HEK293 (cell line): Measurements from ENCODE around the gene YARS2.

ENCODE experiments used
- CTCF ChIA-PET: fragments of 350-600 bp; formaldehyde crosslinking; extraction: SDS; loops from one replicate; lab custom pipeline; 2021; ENCODE audit warnings: antibody characterized with exemption; lab: Yijun Ruan, JAX
- POLR2A ChIA-PET: fragments of 300-600 bp; formaldehyde crosslinking; extraction: SDS; loops from one replicate; lab custom pipeline; 2020; ENCODE audit warnings: antibody characterized with exemption, inconsistent platforms; lab: Yijun Ruan, JAX
- H3K27ac ChIP-seq: fragments of 200-500 bp; sonication (Bioruptor generic); 2 replicates; pipeline ENCODE4 v1.5.1; 2014; ENCODE audit warnings: low read depth, low read length, control low read depth, inconsistent platforms; ENCODE audit errors: extremely low read depth
- H3K36me3 ChIP-seq, 2 experiments: fragments of 200-500 bp in 1 of 2; sonication (Bioruptor generic) in 1 of 2; 1 replicate in 1 of 2; 2 replicates in 1 of 2; pipeline ENCODE4 v1.5.1; 2014 to 2017; ENCODE audit warnings: inconsistent platforms in 2 of 2, low read length in 2 of 2; ENCODE audit not compliant: control insufficient read depth in 2 of 2, insufficient read depth in 1 of 2
- H3K4me1 ChIP-seq: fragments of 200-500 bp; sonication (Bioruptor generic); 2 replicates; pipeline ENCODE4 v1.5.1; 2014; ENCODE audit warnings: mild to moderate bottlenecking, low read length, inconsistent platforms; ENCODE audit not compliant: control insufficient read depth, insufficient read depth
- H3K4me3 ChIP-seq: 2 replicates; pipeline ENCODE4 v1.5.1; 2011; ENCODE audit warnings: low read depth, mild to moderate bottlenecking, control low read depth, low read length, moderate library complexity
- H3K9me3 ChIP-seq: fragments of 200-500 bp; sonication (Bioruptor generic); 2 replicates; pipeline ENCODE4 v1.5.1; 2014; ENCODE audit warnings: low read depth, low read length, inconsistent platforms; ENCODE audit not compliant: control insufficient read depth, insufficient read depth
- FEZF1 ChIP-seq: fragments of 450-650 bp; formaldehyde crosslinking; IDR thresholded peaks from 2 replicates; pipeline ENCODE4 v1.5.1; 2016; ENCODE audit warnings: missing biosample characterization, missing genetic modification characterization
- IKZF3 ChIP-seq: fragments of 450-650 bp; IDR thresholded peaks from 2 replicates; pipeline ENCODE4 v1.5.0; 2018; ENCODE audit warnings: missing biosample characterization, mild to moderate bottlenecking, missing genetic modification characterization, moderate library complexity
- KLF1 ChIP-seq: fragments of 450-650 bp; formaldehyde crosslinking; IDR thresholded peaks from 2 replicates; pipeline ENCODE4 v1.5.1; 2016; ENCODE audit warnings: missing biosample characterization, missing genetic modification characterization
- SCRT1 ChIP-seq: fragments of 450-650 bp; formaldehyde crosslinking; IDR thresholded peaks from 2 replicates; pipeline ENCODE4 v1.5.1; 2016; ENCODE audit warnings: missing biosample characterization, missing genetic modification characterization, borderline replicate concordance
- SCRT2 ChIP-seq: fragments of 450-650 bp; formaldehyde crosslinking; IDR thresholded peaks from 2 replicates; pipeline ENCODE4 v1.5.1; 2016; ENCODE audit warnings: missing biosample characterization, missing genetic modification characterization
- SP7 ChIP-seq: fragments of 450-650 bp; formaldehyde crosslinking; IDR thresholded peaks from 2 replicates; pipeline ENCODE4 v1.5.1; 2016; ENCODE audit warnings: missing biosample characterization, missing genetic modification characterization
- ZBTB17 ChIP-seq: fragments of 450-650 bp; formaldehyde crosslinking; IDR thresholded peaks from 2 replicates; pipeline ENCODE4 v1.5.1; 2016; ENCODE audit warnings: missing biosample characterization, missing genetic modification characterization
- ZBTB20 ChIP-seq: fragments of 450-650 bp; formaldehyde crosslinking; IDR thresholded peaks from 2 replicates; pipeline ENCODE4 v1.5.1; 2016; ENCODE audit warnings: missing biosample characterization, missing genetic modification characterization
- ZBTB21 ChIP-seq: fragments of 450-650 bp; formaldehyde crosslinking; IDR thresholded peaks from 2 replicates; pipeline ENCODE4 v1.5.1; 2017; ENCODE audit warnings: missing biosample characterization, missing genetic modification characterization
- ZFHX2 ChIP-seq: fragments of 450-650 bp; formaldehyde crosslinking; conservative IDR thresholded peaks from 2 replicates; pipeline ENCODE4 v1.5.1; 2016; ENCODE audit warnings: missing biosample characterization, missing genetic modification characterization
- ZNF10 ChIP-seq: fragments of 450-650 bp; formaldehyde crosslinking; IDR thresholded peaks from 2 replicates; pipeline ENCODE4 v1.5.1; 2017; ENCODE audit warnings: missing biosample characterization, missing genetic modification characterization
- ZNF221 ChIP-seq: fragments of 450-650 bp; formaldehyde crosslinking; IDR thresholded peaks from 2 replicates; pipeline ENCODE4 v1.5.1; 2017; ENCODE audit warnings: missing biosample characterization, missing genetic modification characterization, borderline replicate concordance
- ZNF48 ChIP-seq: fragments of 450-650 bp; formaldehyde crosslinking; IDR thresholded peaks from 2 replicates; pipeline ENCODE4 v1.5.1; 2016; ENCODE audit warnings: missing biosample characterization, missing genetic modification characterization
- ZNF623 ChIP-seq: fragments of 450-650 bp; formaldehyde crosslinking; IDR thresholded peaks from 2 replicates; pipeline ENCODE4 v1.5.1; 2016; ENCODE audit warnings: missing biosample characterization, missing genetic modification characterization
- ZNF777 ChIP-seq: fragments of 450-650 bp; formaldehyde crosslinking; IDR thresholded peaks from 2 replicates; pipeline ENCODE4 v1.5.1; 2017; ENCODE audit warnings: missing biosample characterization, missing genetic modification characterization, borderline replicate concordance
- ZNF843 ChIP-seq: fragments of 450-650 bp; formaldehyde crosslinking; IDR thresholded peaks from 2 replicates; pipeline ENCODE4 v1.5.1; 2016; ENCODE audit warnings: missing biosample characterization, missing genetic modification characterization
- TF ChIP-seq, protein P1 (sequence below): fragments of 450-650 bp; formaldehyde crosslinking; IDR thresholded peaks from 2 replicates; pipeline ENCODE4 v1.5.1; 2016; ENCODE audit warnings: missing biosample characterization, missing genetic modification characterization
- TF ChIP-seq, protein P2 (sequence below): fragments of 450-650 bp; formaldehyde crosslinking; IDR thresholded peaks from 2 replicates; pipeline ENCODE4 v1.5.1; 2017; ENCODE audit warnings: missing biosample characterization, missing genetic modification characterization

The YARS2 gene

DNA sequence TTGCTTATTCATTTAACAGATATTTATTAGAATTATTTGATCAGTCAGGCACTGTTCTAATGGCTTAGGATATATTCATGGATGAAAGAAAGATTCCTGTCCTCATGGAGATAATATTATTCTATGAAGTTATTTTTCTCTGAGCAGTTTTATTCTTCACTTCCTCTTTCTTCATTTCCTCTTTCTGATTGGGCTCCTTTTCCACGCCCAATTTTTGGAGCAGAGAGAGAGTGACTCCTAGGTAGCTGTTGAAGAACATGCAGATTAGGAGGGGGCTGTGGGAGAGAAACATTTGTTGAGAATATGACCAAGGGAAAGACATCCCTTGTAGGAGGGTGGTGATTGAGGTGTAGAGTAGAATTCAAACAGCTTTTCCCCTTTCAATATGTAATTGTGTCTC lies 6.0 kb upstream of the YARS2 start (continued):
- TF ChIP-seq, protein P1, sequence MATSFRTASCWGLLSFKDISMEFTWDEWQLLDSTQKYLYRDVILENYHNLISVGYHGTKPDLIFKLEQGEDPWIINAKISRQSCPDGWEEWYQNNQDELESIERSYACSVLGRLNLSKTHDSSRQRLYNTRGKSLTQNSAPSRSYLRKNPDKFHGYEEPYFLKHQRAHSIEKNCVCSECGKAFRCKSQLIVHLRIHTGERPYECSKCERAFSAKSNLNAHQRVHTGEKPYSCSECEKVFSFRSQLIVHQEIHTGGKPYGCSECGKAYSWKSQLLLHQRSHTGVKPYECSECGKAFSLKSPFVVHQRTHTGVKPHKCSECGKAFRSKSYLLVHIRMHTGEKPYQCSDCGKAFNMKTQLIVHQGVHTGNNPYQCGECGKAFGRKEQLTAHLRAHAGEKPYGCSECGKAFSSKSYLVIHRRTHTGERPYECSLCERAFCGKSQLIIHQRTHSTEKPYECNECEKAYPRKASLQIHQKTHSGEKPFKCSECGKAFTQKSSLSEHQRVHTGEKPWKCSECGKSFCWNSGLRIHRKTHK (tag by site-specific recombination), result no peak
- TF ChIP-seq ZNF48 (no peak), ZBTB17 (no peak), ZNF777 (tag by site-specific recombination) (no peak), KLF1 (tag by site-specific recombination) (no peak), ZFHX2 (no peak)
- TF ChIP-seq, all 188 proteins: peak for 0

DNA sequence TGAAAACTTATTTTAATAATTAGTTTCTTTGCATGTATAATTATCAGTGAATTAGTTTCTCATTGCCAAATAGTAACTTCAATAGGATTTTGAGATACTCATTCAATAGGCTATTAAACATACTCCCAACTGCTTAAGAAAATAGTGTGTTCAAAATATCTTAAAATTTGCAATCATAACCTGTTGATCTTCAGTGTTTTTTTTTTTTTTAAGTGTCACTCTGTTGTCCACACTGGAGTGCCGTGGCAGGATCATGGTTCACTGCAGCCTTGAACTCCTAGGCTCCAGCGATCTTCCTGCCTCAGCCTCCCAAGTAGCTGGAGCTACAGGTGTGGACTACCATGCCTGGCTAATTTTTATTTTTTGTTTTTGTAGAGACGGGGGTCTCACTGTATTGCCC lies 1.5 kb upstream of the YARS2 start:
- H3K36me3 ChIP-seq, result peaks cover 13 to 21% of the 10 kb centered on the region in 2 experiments
- CTCF ChIA-PET, result interaction anchor here (0.6 to 4.2 kb wide), 8 partner anchors 14 to 1717 kb away, joined by 3 to 66 read pairs (median 6); partner anchors contain the start of gene ALG10
- H3K4me3 ChIP-seq, result no peak overlapping the region
- H3K9me3 ChIP-seq, result no peaks in the 10 kb centered on the region
- H3K4me1 ChIP-seq, result peaks cover 2% of the 10 kb centered on the region; the same call in 1 of the 2 replicates
- TF ChIP-seq IKZF3 (tag by site-specific recombination) (no peak), SCRT1 (peak; percentile 64; the same call in 1 of the 2 replicates), SCRT2 (tag by site-specific recombination) (peak; percentile 82)
- POLR2A ChIA-PET, result interaction anchor here (2.6 kb wide), 1 partner anchor 1265 kb away, joined by 19 read pairs; the partner anchor contains the start of gene ALG10
- H3K27ac ChIP-seq, result no peak overlapping the region

DNA sequence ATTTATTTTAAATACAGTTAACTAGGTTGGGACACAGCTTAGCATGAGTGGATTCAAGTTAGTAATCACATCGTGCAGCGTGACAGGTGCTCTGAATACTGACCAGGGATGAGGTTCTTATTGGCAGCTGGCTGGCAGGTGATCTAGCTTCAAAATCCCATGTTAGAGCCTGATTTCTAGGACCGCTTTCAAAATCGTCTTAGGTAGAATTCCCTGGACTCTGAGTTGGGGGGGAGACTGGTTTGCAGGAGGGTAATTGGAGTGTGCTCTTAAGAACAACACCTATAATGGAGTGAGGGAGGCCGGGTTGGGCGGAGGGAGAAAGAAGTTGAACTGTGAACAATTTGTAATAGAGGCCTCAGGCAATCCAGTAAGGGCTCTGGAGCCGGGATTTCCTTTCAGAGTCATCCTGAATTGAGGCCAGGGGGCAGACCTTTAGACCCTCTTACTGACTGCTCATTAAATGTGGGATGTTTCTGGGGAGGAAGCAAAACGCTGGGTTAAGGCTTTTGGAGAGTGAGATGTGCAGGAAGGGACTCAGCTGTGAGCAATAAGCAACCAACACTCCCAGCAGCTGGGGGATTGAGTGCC lies 874 bp upstream of the YARS2 start:
- Histone ChIP-seq H3K4me1 (peaks cover 2% of the 10 kb centered on the region; the same call in 1 of the 2 replicates), H3K4me3 (no peak overlapping the region), H3K36me3 (peaks cover 13 to 27% of the 10 kb centered on the region in 2 experiments), H3K27ac (no peak overlapping the region; the same call in 1 of the 2 replicates), H3K9me3 (no peaks in the 10 kb centered on the region)
- TF ChIP-seq, protein P2, sequence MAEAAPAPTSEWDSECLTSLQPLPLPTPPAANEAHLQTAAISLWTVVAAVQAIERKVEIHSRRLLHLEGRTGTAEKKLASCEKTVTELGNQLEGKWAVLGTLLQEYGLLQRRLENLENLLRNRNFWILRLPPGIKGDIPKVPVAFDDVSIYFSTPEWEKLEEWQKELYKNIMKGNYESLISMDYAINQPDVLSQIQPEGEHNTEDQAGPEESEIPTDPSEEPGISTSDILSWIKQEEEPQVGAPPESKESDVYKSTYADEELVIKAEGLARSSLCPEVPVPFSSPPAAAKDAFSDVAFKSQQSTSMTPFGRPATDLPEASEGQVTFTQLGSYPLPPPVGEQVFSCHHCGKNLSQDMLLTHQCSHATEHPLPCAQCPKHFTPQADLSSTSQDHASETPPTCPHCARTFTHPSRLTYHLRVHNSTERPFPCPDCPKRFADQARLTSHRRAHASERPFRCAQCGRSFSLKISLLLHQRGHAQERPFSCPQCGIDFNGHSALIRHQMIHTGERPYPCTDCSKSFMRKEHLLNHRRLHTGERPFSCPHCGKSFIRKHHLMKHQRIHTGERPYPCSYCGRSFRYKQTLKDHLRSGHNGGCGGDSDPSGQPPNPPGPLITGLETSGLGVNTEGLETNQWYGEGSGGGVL (tag by site-specific recombination), result peak; percentile 55; the same call in 1 of the 2 replicates
- TF ChIP-seq ZNF623 (tag by site-specific recombination) (peak; percentile 6; the same call in 1 of the 2 replicates), SP7 (0 out of 2 replicates have a peak, but pooled peaks have one; percentile 1), ZBTB20 (tag by site-specific recombination) (peak; percentile 54; the same call in 1 of the 2 replicates), ZNF843 (tag by site-specific recombination) (no peak), SCRT1 (peak; percentile 7), ZBTB21 (tag by site-specific recombination) (no peak), FEZF1 (tag by site-specific recombination) (peak; percentile 36), ZNF10 (tag by site-specific recombination) (no peak), ZNF221 (tag by site-specific recombination) (no peak)
- ChIA-PET CTCF (interaction anchor here (0.5 to 4.2 kb wide), 43 partner anchors 14 to 1717 kb away, joined by 3 to 66 read pairs (median 5); partner anchors contain the start of gene ALG10), POLR2A (interaction anchor here (0.7 to 2.6 kb wide), 10 partner anchors 17 to 1266 kb away, joined by 3 to 19 read pairs (median 5); partner anchors contain the start of genes ALG10, DNM1L and PKP2)
